ENCODE results near the gene C1QTNF1. TPM values are rescaled to one million over a fixed set of nuclear protein-coding genes. Genes with fewer than 3 reads are reported as not detected.

Gene C1QTNF1
- total RNA-seq, 1 donor, result 0.10 TPM

DNA sequence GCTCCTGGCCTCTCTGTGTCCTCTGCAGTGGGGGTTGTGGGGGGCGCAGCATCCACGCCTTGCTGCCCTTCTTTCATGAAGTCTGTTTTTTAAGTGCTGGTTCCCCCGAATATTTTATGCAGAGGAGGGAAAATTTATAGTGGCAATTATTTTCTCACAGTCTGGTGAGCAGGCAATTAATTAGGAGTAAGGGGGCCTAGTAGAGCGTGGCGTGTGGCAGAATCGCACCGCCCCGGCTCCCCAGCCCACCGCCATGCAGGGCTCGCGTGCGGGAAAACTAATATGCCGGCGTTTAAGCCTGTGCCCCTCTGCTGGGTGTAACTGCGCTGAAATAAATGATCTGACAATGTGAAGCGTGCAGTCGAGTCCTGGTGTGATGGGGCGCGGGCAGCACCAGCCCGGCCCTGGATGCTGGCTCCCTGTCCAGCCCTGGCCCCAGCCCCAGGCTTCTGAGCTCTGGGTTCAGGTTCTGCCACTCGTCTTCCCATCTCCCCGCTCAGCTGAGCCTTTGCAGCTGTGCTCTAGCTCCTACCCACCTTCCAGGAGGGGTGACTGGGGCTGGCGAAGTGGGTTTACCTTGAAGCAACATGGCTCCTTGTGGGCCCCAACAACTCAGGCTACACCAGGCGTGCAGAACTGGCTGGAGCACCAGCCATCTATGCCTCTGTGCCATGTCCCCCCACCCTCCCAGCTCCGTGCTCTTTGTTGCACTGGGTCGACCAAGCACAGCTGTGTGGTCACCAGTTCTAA lies 64.5 kb downstream of the C1QTNF1 start:
- Histone ChIP-seq H3K27me3 (ENCODE audit: insufficient read depth, low read length) (no peaks in the 10 kb centered on the region), H3K9me3 (ENCODE audit: low read depth, low read length) (no peaks in the 10 kb centered on the region), H3K4me1 (ENCODE audit: insufficient read depth, low read length) (peaks cover 5% of the 10 kb centered on the region), H3K4me3 (ENCODE audit: low read length) (no peak overlapping the region)

DNA sequence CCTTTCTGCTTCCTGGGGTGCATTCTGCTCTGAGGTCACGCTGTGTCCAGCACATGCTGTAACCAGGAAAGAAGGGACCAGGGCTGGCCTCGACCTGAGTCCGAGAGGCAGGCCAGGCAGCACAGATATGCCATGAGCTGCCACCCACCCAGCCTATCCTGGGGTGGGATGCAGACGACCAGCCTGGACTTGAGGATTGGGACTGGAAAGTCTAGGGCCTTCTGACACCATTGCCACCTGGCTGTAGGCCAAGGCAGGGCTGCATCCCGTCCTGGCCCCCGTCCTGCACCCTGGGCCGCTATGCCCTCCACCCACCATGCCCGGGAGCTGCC lies 65.0 kb downstream of the C1QTNF1 start:
- no peaks in the 10 kb centered on the region for H3K9me3 ChIP-seq (ENCODE audit: low read depth, low read length)
- H3K27me3 ChIP-seq (ENCODE audit: insufficient read depth, low read length), result no peaks in the 10 kb centered on the region
- H3K4me3 ChIP-seq (ENCODE audit: low read length), result no peak overlapping the region
- H3K4me1 ChIP-seq (ENCODE audit: insufficient read depth, low read length), result peaks cover 8% of the 10 kb centered on the region

DNA sequence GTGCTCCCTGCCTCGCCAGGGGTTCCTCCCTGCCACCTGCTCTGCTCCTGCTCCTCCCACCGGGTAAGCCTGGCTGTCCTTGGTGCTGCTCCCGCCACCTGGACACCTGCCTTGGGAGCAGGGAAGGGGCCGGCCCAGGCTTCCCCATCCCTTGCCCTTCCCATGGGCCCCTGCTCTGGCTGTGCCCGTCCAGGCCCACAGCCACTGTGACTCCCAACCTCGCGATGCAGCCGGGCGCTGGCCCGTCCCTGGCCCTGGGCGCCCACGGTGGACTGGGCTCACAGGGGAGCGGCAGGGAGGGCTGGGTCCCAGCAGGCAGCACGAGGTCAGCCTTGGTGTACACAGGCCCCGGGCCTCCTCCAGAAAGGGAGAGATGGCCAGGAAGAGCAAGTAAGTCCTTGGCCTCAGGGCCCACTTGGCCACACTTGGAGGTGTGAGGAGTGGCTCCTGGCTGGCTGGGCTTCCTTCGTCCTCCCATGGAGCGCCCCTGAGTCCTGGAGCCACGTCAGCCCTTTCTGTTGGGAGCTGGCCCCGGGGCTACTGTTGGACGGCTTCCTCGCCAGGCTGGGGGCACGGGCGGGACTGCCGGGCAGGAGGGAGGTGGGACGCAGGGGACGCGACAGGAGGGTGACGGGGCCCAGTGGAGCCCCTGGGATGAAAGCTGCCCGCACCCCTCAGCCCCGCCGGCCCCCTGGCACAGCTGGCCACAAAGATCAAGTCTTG lies 65.9 kb downstream of the C1QTNF1 start:
- Histone ChIP-seq H3K9me3 (ENCODE audit: low read depth, low read length) (no peaks in the 10 kb centered on the region), H3K4me3 (ENCODE audit: low read length) (no peak overlapping the region), H3K4me1 (ENCODE audit: insufficient read depth, low read length) (peaks cover 8% of the 10 kb centered on the region), H3K27me3 (ENCODE audit: insufficient read depth, low read length) (no peaks in the 10 kb centered on the region)

DNA sequence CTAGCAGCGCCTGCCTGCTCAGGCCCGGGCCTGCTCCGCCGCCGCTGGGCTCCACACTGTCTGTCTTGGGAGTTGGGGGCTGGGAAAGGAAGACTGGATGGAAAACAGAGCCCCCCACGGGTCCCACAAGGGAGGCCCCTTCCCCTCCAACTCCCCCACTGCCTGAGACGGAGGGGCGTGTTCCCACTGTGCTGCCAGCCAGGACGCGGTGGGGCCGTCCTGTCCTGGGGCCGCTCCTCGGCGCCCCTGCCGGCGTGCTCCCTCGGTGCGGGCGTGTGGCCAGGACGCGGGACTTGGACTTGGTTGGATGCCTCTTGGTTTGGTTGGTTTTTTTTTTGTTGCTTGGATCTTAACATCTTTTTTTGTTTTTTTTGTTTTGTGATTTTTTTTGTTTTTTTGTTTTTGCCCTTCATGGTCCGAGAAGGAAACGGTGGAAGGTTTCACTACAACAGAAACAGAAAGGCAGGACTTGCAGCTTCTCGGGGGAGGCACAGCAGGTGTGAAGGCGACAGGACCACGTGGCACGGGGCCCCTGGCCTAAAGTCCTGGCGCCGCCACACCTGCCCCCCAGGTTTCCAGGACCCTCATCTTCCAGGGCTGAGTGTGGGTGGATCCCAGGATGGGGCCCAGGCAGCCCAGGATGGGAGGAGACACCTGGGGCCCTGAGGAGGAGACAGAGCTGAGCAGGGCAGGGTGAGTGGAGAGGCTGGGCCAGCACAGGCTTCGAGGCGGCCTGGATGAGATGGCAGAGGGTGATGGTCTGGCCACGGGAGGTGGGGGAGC lies 66.7 kb downstream of the C1QTNF1 start:
- H3K27me3 ChIP-seq (ENCODE audit: insufficient read depth, low read length), result no peaks in the 10 kb centered on the region
- H3K4me3 ChIP-seq (ENCODE audit: low read length), result no peak overlapping the region
- no peaks in the 10 kb centered on the region for H3K9me3 ChIP-seq (ENCODE audit: low read depth, low read length)

DNA sequence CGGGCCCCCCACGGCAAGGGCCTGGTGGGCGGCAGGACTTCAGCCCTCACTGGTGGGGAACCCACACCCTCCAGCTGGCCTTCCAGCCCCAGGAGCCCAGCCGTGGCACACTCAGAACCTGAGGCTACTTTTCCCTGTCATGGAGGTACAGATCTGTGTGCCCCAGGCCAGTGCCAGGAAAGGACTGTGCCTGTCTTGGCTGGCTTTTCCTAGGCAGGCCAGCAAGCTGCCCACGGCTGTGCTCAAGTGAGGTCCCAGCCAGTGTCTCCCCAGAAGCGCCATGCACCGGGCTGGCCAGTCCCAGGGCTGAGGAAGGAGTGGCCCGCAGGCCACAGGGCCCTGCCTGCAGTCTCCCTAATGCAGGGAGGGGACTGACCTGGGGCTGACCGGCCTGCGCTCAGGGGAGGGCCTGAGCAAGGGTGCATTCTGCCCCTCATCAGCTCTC lies 67.3 kb downstream of the C1QTNF1 start:
- peaks cover 8% of the 10 kb centered on the region for H3K4me1 ChIP-seq (ENCODE audit: insufficient read depth, low read length)
- no peak overlapping the region for H3K4me3 ChIP-seq (ENCODE audit: low read length)
- H3K9me3 ChIP-seq (ENCODE audit: low read depth, low read length), result no peaks in the 10 kb centered on the region
- no peaks in the 10 kb centered on the region for H3K27me3 ChIP-seq (ENCODE audit: insufficient read depth, low read length)

More for the DNA sequence above, 66.7 kb downstream of the C1QTNF1 start:
- peaks cover 8% of the 10 kb centered on the region for H3K4me1 ChIP-seq (ENCODE audit: insufficient read depth, low read length)

DNA sequence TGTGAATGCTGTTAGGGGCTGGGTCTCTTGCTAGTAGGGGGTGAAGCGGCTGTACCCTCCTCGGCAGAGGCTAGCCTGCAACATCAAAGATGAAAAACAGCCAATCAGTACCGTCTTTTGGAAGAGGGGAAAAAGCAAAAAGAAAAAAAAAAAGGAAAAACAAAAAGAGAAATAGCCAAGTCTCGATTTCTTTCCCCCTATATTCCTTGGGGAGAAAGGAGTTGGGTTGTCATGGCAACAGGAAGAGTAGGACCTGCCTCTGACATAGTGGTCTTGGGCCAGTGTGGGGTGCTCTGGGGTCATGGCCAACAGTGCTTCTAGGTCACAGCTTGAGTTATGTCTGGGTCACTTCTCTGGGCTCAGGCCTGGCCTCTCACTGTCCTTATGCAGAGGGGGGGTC lies 68.6 kb downstream of the C1QTNF1 start:
- peaks cover 3% of the 10 kb centered on the region for H3K27me3 ChIP-seq (ENCODE audit: insufficient read depth, low read length)

DNA sequence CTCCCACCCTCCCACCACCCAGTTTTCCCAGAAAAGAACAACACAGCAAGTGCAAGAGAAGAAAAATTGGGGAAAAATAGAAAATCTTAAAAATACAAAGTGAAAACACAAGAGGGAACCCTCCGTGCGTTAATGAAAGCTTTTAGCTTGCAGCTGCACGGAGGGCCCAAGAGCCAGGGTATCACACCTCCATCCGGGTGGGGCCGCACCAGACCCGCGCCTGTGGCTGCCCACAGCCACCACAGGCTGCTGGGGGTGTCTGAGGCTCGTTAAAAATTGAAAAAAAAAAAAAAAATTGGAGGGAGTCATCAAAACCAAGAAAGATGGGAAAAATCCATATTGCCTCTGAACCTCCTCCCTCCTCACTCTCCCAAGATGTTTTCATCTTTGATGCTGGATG lies 69.3 kb downstream of the C1QTNF1 start:
- Histone ChIP-seq H3K4me3 (ENCODE audit: low read length) (no peak overlapping the region), H3K4me1 (ENCODE audit: insufficient read depth, low read length) (peaks cover 8% of the 10 kb centered on the region), H3K27me3 (ENCODE audit: insufficient read depth, low read length) (peaks cover 3% of the 10 kb centered on the region), H3K9me3 (ENCODE audit: low read depth, low read length) (no peaks in the 10 kb centered on the region)

More for the DNA sequence above, 68.6 kb downstream of the C1QTNF1 start:
- H3K9me3 ChIP-seq (ENCODE audit: low read depth, low read length), result no peaks in the 10 kb centered on the region
- H3K4me3 ChIP-seq (ENCODE audit: low read length), result no peak overlapping the region
- H3K4me1 ChIP-seq (ENCODE audit: insufficient read depth, low read length), result peaks cover 8% of the 10 kb centered on the region

DNA sequence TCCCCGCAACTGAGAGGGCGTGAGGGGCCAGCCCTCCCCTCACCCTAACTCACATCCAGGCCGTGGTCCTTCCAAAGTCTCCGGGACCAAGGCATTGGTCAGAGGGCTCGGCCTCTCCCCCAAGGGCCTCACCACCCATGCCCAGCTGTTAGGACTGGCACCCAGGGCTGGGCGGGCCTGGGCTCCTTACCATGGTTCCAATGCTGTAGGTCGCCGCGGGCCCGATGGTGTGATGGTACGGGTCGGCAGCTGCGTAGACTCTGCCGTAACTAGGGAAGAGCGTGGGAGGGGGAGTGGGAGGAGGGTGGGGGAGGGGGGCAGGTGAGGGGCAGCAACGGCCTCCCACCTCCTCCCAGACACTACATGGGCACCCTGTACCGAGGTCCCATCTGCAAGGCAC lies 70.3 kb downstream of the C1QTNF1 start:
- H3K4me3 ChIP-seq (ENCODE audit: low read length), result no peak overlapping the region
- H3K9me3 ChIP-seq (ENCODE audit: low read depth, low read length), result no peaks in the 10 kb centered on the region
- peaks cover 3% of the 10 kb centered on the region for H3K27me3 ChIP-seq (ENCODE audit: insufficient read depth, low read length)

DNA sequence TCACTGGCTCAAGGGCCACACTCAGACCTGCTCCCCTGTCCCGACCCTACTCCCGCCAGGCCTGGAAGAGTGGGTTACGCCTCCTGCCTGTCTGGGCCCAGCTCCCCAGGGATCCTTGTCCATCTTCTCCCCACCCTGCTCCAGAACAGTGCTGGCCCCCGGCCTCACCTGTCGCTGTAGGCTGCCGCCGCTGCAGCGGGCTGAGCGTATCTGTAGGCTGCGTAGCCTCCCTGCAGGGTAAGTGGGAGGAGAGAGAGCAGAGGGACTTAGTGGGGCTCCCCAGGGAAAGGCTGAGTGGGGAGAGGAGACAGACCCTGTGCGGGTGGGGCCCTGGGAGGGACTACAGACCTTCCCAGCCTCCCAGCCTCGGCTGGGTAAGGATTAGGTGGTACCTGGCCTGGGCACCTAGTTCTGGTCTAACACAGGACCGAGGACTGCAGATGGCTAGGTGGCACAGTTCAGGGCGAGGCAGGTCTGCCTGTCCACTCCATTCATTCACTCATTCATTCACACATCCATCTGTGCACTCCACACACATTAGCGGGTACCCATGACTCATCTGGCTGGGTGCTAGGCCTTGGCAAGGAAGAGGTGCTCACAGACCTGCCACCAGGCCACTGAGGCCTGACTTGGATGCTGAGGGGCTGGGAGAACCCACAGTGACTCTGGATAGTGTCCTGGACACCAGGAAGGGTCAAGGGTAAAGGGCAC lies 71.5 kb downstream of the C1QTNF1 start:
- Histone ChIP-seq H3K9me3 (ENCODE audit: low read depth, low read length) (no peaks in the 10 kb centered on the region), H3K4me1 (ENCODE audit: insufficient read depth, low read length) (peaks cover 8% of the 10 kb centered on the region), H3K4me3 (ENCODE audit: low read length) (no peak overlapping the region), H3K27me3 (ENCODE audit: insufficient read depth, low read length) (peaks cover 3% of the 10 kb centered on the region)

More for the DNA sequence above, 70.3 kb downstream of the C1QTNF1 start:
- peaks cover 8% of the 10 kb centered on the region for H3K4me1 ChIP-seq (ENCODE audit: insufficient read depth, low read length)

DNA sequence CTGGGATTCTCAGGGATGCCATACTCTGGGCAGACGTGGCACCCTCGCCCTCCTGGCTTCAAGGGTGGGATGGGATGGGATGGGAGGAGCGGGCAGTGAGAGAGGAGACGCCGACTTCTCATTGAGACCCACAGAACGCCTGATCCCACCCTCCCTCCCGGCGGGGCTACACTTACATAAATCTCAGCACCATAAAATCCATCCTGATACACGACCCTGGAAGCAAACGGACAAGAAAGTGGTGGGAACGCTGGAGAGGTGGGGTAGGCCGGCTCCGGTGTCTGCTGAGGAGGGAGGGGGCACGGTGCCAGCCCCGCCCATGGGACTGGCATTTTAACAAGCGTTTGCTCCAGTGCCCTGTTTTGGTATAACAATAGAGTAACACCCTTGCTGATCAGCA lies 72.5 kb downstream of the C1QTNF1 start:
- H3K4me3 ChIP-seq (ENCODE audit: low read length), result no peak overlapping the region
- peaks cover 8% of the 10 kb centered on the region for H3K4me1 ChIP-seq (ENCODE audit: insufficient read depth, low read length)
- peaks cover 3% of the 10 kb centered on the region for H3K27me3 ChIP-seq (ENCODE audit: insufficient read depth, low read length)
- no peaks in the 10 kb centered on the region for H3K9me3 ChIP-seq (ENCODE audit: low read depth, low read length)

DNA sequence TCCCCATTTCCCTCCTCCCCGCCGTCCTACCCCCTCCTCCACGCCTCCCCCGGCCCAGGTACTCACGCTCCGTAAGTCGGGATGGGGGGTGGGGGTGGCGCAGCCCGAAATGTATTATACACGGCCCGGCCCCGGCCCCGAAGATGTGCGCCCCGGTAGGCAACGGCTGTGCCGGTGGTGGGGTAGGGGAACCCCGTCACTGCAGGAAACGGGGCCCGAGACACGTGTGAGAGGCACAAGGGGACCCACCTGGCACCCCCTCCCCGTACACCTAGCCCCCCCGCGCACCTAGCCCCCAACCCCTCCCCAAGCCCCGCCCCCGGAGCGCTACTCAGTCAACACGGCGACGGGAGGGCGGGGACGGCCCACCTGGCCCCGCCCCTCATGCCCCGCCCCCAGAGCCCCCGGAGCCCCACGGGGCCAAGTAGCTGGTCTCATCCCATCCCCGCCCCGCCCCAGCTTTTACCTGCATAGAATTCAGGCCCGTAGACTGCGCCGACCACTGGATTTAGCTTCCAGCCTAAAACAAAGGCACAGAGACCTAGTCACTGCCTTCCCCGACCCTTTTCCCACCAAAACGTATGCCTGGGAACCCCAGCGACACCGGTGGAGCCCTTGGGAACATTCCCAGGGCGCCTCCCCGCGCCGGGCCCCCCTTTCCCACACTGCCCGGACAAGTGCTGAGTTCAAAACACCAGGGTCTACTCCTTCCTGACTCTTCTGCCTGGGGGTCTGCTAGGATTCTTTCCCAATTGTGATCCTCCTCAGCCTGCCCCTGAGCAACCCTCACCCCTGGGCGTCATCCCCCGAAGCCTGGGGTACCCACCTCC lies 73.5 kb downstream of the C1QTNF1 start:
- H3K4me1 ChIP-seq (ENCODE audit: insufficient read depth, low read length), result peaks cover 8% of the 10 kb centered on the region
- no peaks in the 10 kb centered on the region for H3K9me3 ChIP-seq (ENCODE audit: low read depth, low read length)
- H3K27me3 ChIP-seq (ENCODE audit: insufficient read depth, low read length), result peaks cover 3% of the 10 kb centered on the region
- no peak overlapping the region for H3K4me3 ChIP-seq (ENCODE audit: low read length)

DNA sequence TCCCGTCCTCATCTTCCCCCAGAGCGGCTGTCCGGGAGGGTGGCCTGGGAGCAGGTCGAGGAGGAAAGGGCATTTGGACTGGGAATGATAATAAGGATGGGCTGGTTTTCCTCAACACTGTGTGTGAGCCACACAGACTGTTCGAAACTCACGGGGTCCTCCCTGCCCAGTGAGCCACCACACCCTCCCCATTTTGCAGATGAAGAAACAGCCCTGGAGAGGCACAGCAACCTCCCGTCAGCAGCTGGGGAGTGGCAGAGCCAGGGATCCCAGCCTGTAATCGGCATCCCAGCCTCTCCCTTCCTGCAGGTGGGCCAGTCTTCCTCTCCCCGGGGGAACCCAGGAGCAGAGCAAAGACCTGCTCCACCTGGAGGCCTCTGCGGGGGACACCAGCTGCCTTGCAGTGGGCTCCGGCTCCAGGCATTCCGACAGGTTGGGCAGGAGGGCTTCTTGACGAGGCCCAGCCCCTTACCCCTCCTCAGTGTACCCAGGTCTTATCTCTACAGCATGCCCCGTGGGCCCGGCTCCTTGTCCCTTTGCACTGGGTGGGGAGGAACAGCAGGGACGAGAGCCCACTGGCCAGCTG lies 74.4 kb downstream of the C1QTNF1 start:
- Histone ChIP-seq H3K27me3 (ENCODE audit: insufficient read depth, low read length) (peaks cover 3% of the 10 kb centered on the region), H3K9me3 (ENCODE audit: low read depth, low read length) (no peaks in the 10 kb centered on the region), H3K4me1 (ENCODE audit: insufficient read depth, low read length) (peaks cover 4% of the 10 kb centered on the region), H3K4me3 (ENCODE audit: low read length) (no peak overlapping the region)

Data from mononuclear cell (primary cell).